OCI-M2 (cell line): ENCODE results near the gene SIK3.
"Not testable (repeated sequence)": the region's sequence is repeated elsewhere in the genome, so short reads cannot be mapped to it uniquely, and the experiment has no call there.

ENCODE experiments used
- DNase-seq: peaks from one replicate; lab custom pipeline; 2025; ENCODE audit not compliant: unreplicated experiment; lab: John Stamatoyannopoulos, UW

The SIK3 gene

GRCh38 chr11:117098269-117099232, at the start of gene SIK3:
Gene SIK3, minus strand, starts transcription at chr11:117098428. Its CDS starts 13 bp downstream, at chr11:117098415.
- no peak for DNase-seq

- no peak for DNase-seq
Observed at GRCh38 chr11:117146521-117146920, 48.3 kb upstream of the SIK3 start.

GRCh38 chr11:117145393-117145761, 47.1 kb upstream of the SIK3 start:
- DNase-seq: no peak

GRCh38 chr11:117144477-117145392, 46.5 kb upstream of the SIK3 start:
- no peak for DNase-seq

- peak; percentile 59 for DNase-seq
Observed at GRCh38 chr11:117143871-117144476, 45.7 kb upstream of the SIK3 start, which contains the start of gene PAFAH1B2. Gene PAFAH1B2, plus strand, starts transcription at chr11:117144287. Its CDS starts 8,161 bp downstream, at chr11:117152448.

GRCh38 chr11:117143390-117143789, 45.2 kb upstream of the SIK3 start:
- DNase-seq: peak; percentile 44

GRCh38 chr11:117137223-117138086, 39.2 kb upstream of the SIK3 start:
- DNase-seq: not testable (repeated sequence)

- not testable (repeated sequence) for DNase-seq
Observed at GRCh38 chr11:117134979-117135378, 36.8 kb upstream of the SIK3 start.

GRCh38 chr11:117134431-117134830, 36.2 kb upstream of the SIK3 start:
- DNase-seq: no peak

GRCh38 chr11:117130879-117131278, 32.7 kb upstream of the SIK3 start:
- no peak for DNase-seq

- DNase-seq: not testable (repeated sequence)
Observed at GRCh38 chr11:117130396-117130795, 32.2 kb upstream of the SIK3 start.

- no peak for DNase-seq
Observed at GRCh38 chr11:117128289-117128688, 30.1 kb upstream of the SIK3 start.

GRCh38 chr11:117127171-117127901, 29.1 kb upstream of the SIK3 start:
- no peak for DNase-seq

GRCh38 chr11:117126223-117126965, 28.2 kb upstream of the SIK3 start:
- no peak for DNase-seq

- no peak for DNase-seq
Observed at GRCh38 chr11:117122556-117122955, 24.3 kb upstream of the SIK3 start.

- no peak for DNase-seq
Observed at GRCh38 chr11:117121176-117121575, 22.9 kb upstream of the SIK3 start.

GRCh38 chr11:117117681-117118080, 19.5 kb upstream of the SIK3 start:
- DNase-seq: no peak

- not testable (repeated sequence) for DNase-seq
Observed at GRCh38 chr11:117112939-117113338, 14.7 kb upstream of the SIK3 start.

- DNase-seq: not testable (repeated sequence)
Observed at GRCh38 chr11:117112497-117112896, 14.3 kb upstream of the SIK3 start.
